ENCODE results near the gene MRGPRX4.
"Not testable (repeated sequence)": the region's sequence is repeated elsewhere in the genome, so short reads cannot be mapped to it uniquely, and the experiment has no call there.

MRGPRX4 gene

GRCh38 chr11:18172666-18173065 lies at the start of gene MRGPRX4:
Gene MRGPRX4 (plus strand): TSS chr11:18172837. CDS start chr11:18173257, 420 bp downstream.
- Histone ChIP-seq H4K20me1 (ENCODE audit: insufficient read depth) (no peaks in the 10 kb centered on the region), H3K27ac (no peak within 1 kb of the TSS), H3K79me2 (ENCODE audit: insufficient read depth, low read depth) (no peaks in the 10 kb centered on the region), H3K36me3 (ENCODE audit: insufficient read depth) (no peaks in the 10 kb centered on the region), H3K4me2 (no peak within 1 kb of the TSS), H3K4me1 (ENCODE audit: low read depth, poor library complexity, severe bottlenecking) (no peaks in the 10 kb centered on the region), H3K27me3 (ENCODE audit: insufficient read depth, low read depth) (no peaks in the 10 kb centered on the region), H3K4me3 (IDR thresholded peaks at IDR 0.05; ENCODE audit: insufficient read depth, low read depth, low read length) (no peak within 1 kb of the TSS), H2AFZ (ENCODE audit: low read depth) (no peak within 1 kb of the TSS), H3K9ac (no peak within 1 kb of the TSS)
- no peak for TF ChIP-seq CTCF (conservative IDR thresholded peaks at IDR 0.05; ENCODE audit: low read depth, low read length)

GRCh38 chr11:18131115-18131514 lies 41.5 kb upstream of the MRGPRX4 start:
- not testable (repeated sequence) for H4K20me1 ChIP-seq (ENCODE audit: insufficient read depth); H3K4me1 ChIP-seq (ENCODE audit: low read depth, poor library complexity, severe bottlenecking); H3K4me2 ChIP-seq; H2AFZ ChIP-seq (ENCODE audit: low read depth); H3K36me3 ChIP-seq (ENCODE audit: insufficient read depth); H3K27me3 ChIP-seq (ENCODE audit: insufficient read depth, low read depth); H3K27ac ChIP-seq; H3K79me2 ChIP-seq (ENCODE audit: insufficient read depth, low read depth); H3K4me3 ChIP-seq (IDR thresholded peaks at IDR 0.05; ENCODE audit: insufficient read depth, low read depth, low read length); H3K9ac ChIP-seq

GRCh38 chr11:18132341-18132740 lies 40.3 kb upstream of the MRGPRX4 start, which contains the start of gene MRGPRX3:
Gene MRGPRX3 (plus strand): TSS chr11:18132571. CDS start chr11:18137203, 4,632 bp downstream.
- Histone ChIP-seq H3K79me2 (ENCODE audit: insufficient read depth, low read depth) (no peaks in the 10 kb centered on the region), H3K4me3 (IDR thresholded peaks at IDR 0.05; ENCODE audit: insufficient read depth, low read depth, low read length) (no peak within 1 kb of the TSS), H3K27ac (no peak within 1 kb of the TSS), H2AFZ (ENCODE audit: low read depth) (no peak within 1 kb of the TSS), H3K4me2 (no peak within 1 kb of the TSS), H3K4me1 (ENCODE audit: low read depth, poor library complexity, severe bottlenecking) (no peaks in the 10 kb centered on the region), H3K9ac (no peak within 1 kb of the TSS), H4K20me1 (ENCODE audit: insufficient read depth) (no peaks in the 10 kb centered on the region), H3K36me3 (ENCODE audit: insufficient read depth) (no peaks in the 10 kb centered on the region), H3K27me3 (ENCODE audit: insufficient read depth, low read depth) (no peaks in the 10 kb centered on the region)
- TF ChIP-seq CTCF (conservative IDR thresholded peaks at IDR 0.05; ENCODE audit: low read depth, low read length): no peak

GRCh38 chr11:18135308-18135707 lies 37.3 kb upstream of the MRGPRX4 start:
- H3K27me3 ChIP-seq (ENCODE audit: insufficient read depth, low read depth): no peaks in the 10 kb centered on the region
- H3K27ac ChIP-seq: no peak overlapping the region
- no peak overlapping the region for H3K4me2 ChIP-seq
- no peaks in the 10 kb centered on the region for H3K79me2 ChIP-seq (ENCODE audit: insufficient read depth, low read depth)
- no peak overlapping the region for H3K4me3 ChIP-seq (IDR thresholded peaks at IDR 0.05; ENCODE audit: insufficient read depth, low read depth, low read length)
- no peak overlapping the region for H3K9ac ChIP-seq
- H2AFZ ChIP-seq (ENCODE audit: low read depth): no peak overlapping the region
- no peak for TF ChIP-seq CTCF (conservative IDR thresholded peaks at IDR 0.05; ENCODE audit: low read depth, low read length)
- H3K4me1 ChIP-seq (ENCODE audit: low read depth, poor library complexity, severe bottlenecking): no peaks in the 10 kb centered on the region
- H3K36me3 ChIP-seq (ENCODE audit: insufficient read depth): no peaks in the 10 kb centered on the region
- H4K20me1 ChIP-seq (ENCODE audit: insufficient read depth): no peaks in the 10 kb centered on the region

- H3K4me2 ChIP-seq: no peak overlapping the region
- TF ChIP-seq CTCF (conservative IDR thresholded peaks at IDR 0.05; ENCODE audit: low read depth, low read length): no peak
- H2AFZ ChIP-seq (ENCODE audit: low read depth): no peak overlapping the region
- no peak overlapping the region for H3K4me3 ChIP-seq (IDR thresholded peaks at IDR 0.05; ENCODE audit: insufficient read depth, low read depth, low read length)
- no peak overlapping the region for H3K27ac ChIP-seq
- no peaks in the 10 kb centered on the region for H3K79me2 ChIP-seq (ENCODE audit: insufficient read depth, low read depth)
- no peaks in the 10 kb centered on the region for H3K36me3 ChIP-seq (ENCODE audit: insufficient read depth)
- H3K27me3 ChIP-seq (ENCODE audit: insufficient read depth, low read depth): no peaks in the 10 kb centered on the region
- H3K4me1 ChIP-seq (ENCODE audit: low read depth, poor library complexity, severe bottlenecking): no peaks in the 10 kb centered on the region
- no peak overlapping the region for H3K9ac ChIP-seq
- no peaks in the 10 kb centered on the region for H4K20me1 ChIP-seq (ENCODE audit: insufficient read depth)
Observed at GRCh38 chr11:18137186-18137800, 35.3 kb upstream of the MRGPRX4 start.

All from KMS-11 (cell line).